Cardiac atrium fibroblast (primary cell): Measurements from ENCODE around the gene LZTS2. TPM values are rescaled to one million over a fixed set of nuclear protein-coding genes. Genes with fewer than 3 reads are reported as not detected.

Source experiments
- total RNA-seq: library from RNA; depleted of rRNA; stranded (reverse); fragments of >200 nt; gene quantifications from 2 replicates; pipeline ENCODE4 v1.2.3, GENCODE V29; 2015

The LZTS2 gene
- 70.3 and 89.7 TPM in 2 replicates for total RNA-seq

GRCh38 chr10:100999742-101000126 lies at the start of gene LZTS2:
Gene LZTS2 (plus strand): TSS chr10:100999808. CDS start chr10:101002539, 2,731 bp downstream.

DNA sequence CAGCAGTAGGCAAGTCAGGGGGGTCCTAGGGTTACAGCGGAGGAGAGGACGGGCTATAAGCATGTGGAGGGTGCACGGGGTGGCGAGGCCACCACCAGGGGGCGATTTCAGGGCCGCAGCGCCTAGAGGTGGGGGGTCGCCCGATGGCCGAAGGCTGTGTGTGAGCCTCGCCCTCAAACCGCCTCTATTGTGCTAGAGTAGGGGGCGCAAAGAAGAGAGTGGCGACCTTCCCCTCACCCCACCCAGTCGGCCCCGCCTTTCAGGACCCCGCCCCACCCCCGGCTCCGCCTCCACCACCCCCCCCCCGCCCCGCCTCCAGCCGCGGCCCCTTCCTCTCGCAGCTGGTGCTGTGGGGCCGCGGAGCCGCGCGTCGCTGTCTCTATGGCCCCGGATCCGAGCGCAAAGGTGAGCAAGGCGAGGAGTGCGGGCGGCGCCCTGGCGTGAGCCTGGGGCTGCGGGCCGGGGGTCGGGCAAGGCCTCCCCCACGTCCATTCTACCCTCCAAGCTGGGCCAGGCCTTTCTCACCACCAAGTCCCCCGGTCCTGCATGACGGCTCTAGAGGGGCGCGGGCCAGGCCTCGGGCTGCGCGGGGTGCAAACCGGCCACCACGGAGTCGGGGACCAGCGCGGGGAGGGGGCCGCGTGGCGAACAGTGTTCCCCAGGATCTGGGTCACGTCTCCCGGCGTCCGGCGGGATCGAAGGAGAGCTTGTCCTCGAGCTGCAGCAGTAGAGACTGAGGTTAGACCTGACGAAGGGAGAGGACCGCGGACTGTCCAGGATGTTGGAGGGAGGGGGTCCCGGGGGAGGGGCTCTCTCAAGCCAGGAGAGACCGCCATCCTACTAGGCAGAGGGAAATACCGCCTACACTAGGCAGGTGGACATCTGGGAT lies 30.2 kb upstream of the LZTS2 start, which contains the start of gene SEMA4G:
SEMA4G (plus strand) TSS at position 318 of the 889 bp plus-strand sequence. CDS start 3,409 bp downstream, outside the sequence.

GRCh38 chr10:100986952-100987684 lies 12.5 kb upstream of the LZTS2 start, which contains the start of the genes MRPL43 and TWNK:
Gene MRPL43 (minus strand): TSS chr10:100987497. CDS start chr10:100987443, 54 bp downstream.
Gene TWNK (plus strand): TSS chr10:100987543. CDS start chr10:100988211, 668 bp downstream.

GRCh38 chr10:101031128-101031795 lies 31.7 kb downstream of the LZTS2 start, which contains the start of the genes PDZD7 and SFXN3:
Gene PDZD7 (minus strand): TSS chr10:101031129. CDS start chr10:101030219, 910 bp downstream.
Gene SFXN3 (plus strand): TSS chr10:101031234. CDS start chr10:101034695, 3,461 bp downstream.

Other genes with a start within 250 kb of the LZTS2 start
- gene SLF2, start 86.8 kb upstream of the LZTS2 start, total RNA-seq, result 6.9 and 9.9 TPM in 2 replicates
- gene SEMA4G, start 30.3 kb upstream of the LZTS2 start, total RNA-seq, result 0.81 and 4.2 TPM in 2 replicates
- gene MRPL43, start 12.3 kb upstream of the LZTS2 start, total RNA-seq, result 75.7 and 78.3 TPM in 2 replicates
- 6.5 and 12.0 TPM in 2 replicates for gene TWNK, start 12.3 kb upstream of the LZTS2 start, total RNA-seq
- 0.54 and 1.3 TPM in 2 replicates for gene PDZD7, start 31.3 kb downstream of the LZTS2 start, total RNA-seq
- 38.3 and 42.1 TPM in 2 replicates for gene SFXN3, start 31.4 kb downstream of the LZTS2 start, total RNA-seq
- gene KAZALD1, start 62.2 kb downstream of the LZTS2 start, total RNA-seq, result 21.2 and 57.8 TPM in 2 replicates
- gene TLX1, start 131.5 kb downstream of the LZTS2 start, total RNA-seq, result not detected in 2 replicates
- under 0.01 TPM in 1 of 2 replicates, not detected in the other for gene LBX1, start 229.7 kb downstream of the LZTS2 start, total RNA-seq